Measurements from ENCODE around the gene CHADL.
"Not testable (repeated sequence)": the region's sequence is repeated elsewhere in the genome, so short reads cannot be mapped to it uniquely, and the experiment has no call there.

The CHADL gene

GRCh38 chr22:41240377-41241132, at the start of gene CHADL:
Gene CHADL (minus strand): TSS chr22:41240931. CDS start chr22:41240881, 50 bp downstream.
- peak; percentile 76 for DNase-seq

GRCh38 chr22:41289671-41290070, 48.9 kb upstream of the CHADL start:
- no peak for DNase-seq

GRCh38 chr22:41288245-41288946, 47.7 kb upstream of the CHADL start:
- DNase-seq, result no peak

GRCh38 chr22:41286639-41287091, 45.9 kb upstream of the CHADL start:
- no peak for DNase-seq

GRCh38 chr22:41285820-41286638, 45.3 kb upstream of the CHADL start, which contains the start of gene RANGAP1:
Gene RANGAP1 (minus strand): TSS chr22:41286187. CDS start chr22:41281044, 5,143 bp downstream.
- peak; percentile 99 for DNase-seq

GRCh38 chr22:41285441-41285819, 44.7 kb upstream of the CHADL start:
- DNase-seq, result peak; percentile 50

- no peak for DNase-seq
Measured at GRCh38 chr22:41284465-41284864, 43.7 kb upstream of the CHADL start.

- no peak for DNase-seq
Measured at GRCh38 chr22:41280854-41281253, 40.1 kb upstream of the CHADL start.

- no peak for DNase-seq
Measured at GRCh38 chr22:41280065-41280464, 39.3 kb upstream of the CHADL start.

GRCh38 chr22:41274856-41275255, 34.1 kb upstream of the CHADL start:
- DNase-seq, result no peak

GRCh38 chr22:41273128-41273527, 32.4 kb upstream of the CHADL start:
- DNase-seq, result no peak

- no peak for DNase-seq
Measured at GRCh38 chr22:41271787-41272186, 31.1 kb upstream of the CHADL start.

GRCh38 chr22:41267958-41268357, 27.2 kb upstream of the CHADL start:
- no peak for DNase-seq

GRCh38 chr22:41264408-41264941, 23.7 kb upstream of the CHADL start:
- DNase-seq, result no peak

- DNase-seq, result no peak
Measured at GRCh38 chr22:41263704-41264103, 23.0 kb upstream of the CHADL start.

- DNase-seq, result no peak
Measured at GRCh38 chr22:41262250-41262765, 21.6 kb upstream of the CHADL start.

- no peak for DNase-seq
Measured at GRCh38 chr22:41261541-41262249, 21.0 kb upstream of the CHADL start.

GRCh38 chr22:41260871-41261270, 20.1 kb upstream of the CHADL start:
- no peak for DNase-seq

GRCh38 chr22:41259756-41260155, 19.0 kb upstream of the CHADL start:
- not testable (repeated sequence) for DNase-seq

- no peak for DNase-seq
Measured at GRCh38 chr22:41257696-41258095, 17.0 kb upstream of the CHADL start.

- DNase-seq, result no peak
Measured at GRCh38 chr22:41256254-41257253, 15.8 kb upstream of the CHADL start.
